DOHH2 (cell line): ENCODE results near the gene TLK1.

ENCODE experiments used
- H3F3A ChIP-seq: fragments of 200-600 bp; sonication (generic), shearing (Covaris generic); 2 replicates; pipeline ENCODE4 v1.6.0; 2016; ENCODE audit warnings: antibody characterized with exemption, mild to moderate bottlenecking; ENCODE audit not compliant: control insufficient read depth, insufficient read depth
- H3K27ac ChIP-seq: fragments of 200-600 bp; sonication (generic); 2 replicates; pipeline ENCODE4 v1.5.1; 2014; ENCODE audit warnings: low read depth, mild to moderate bottlenecking, low read length, moderate library complexity
- H3K27me3 ChIP-seq: fragments of 200-600 bp; sonication (generic); 2 replicates; pipeline ENCODE4 v1.6.1; 2014; ENCODE audit warnings: mild to moderate bottlenecking, low read length, mixed read lengths; ENCODE audit not compliant: control insufficient read depth
- H3K36me3 ChIP-seq: fragments of 200-600 bp; sonication (generic); 2 replicates; pipeline ENCODE4 v1.6.1; 2014; ENCODE audit warnings: mild to moderate bottlenecking, low read length, moderate library complexity, mixed read lengths; ENCODE audit not compliant: control insufficient read depth
- H3K4me1 ChIP-seq: fragments of 200-600 bp; sonication (generic); 2 replicates; pipeline ENCODE4 v1.6.1; 2014; ENCODE audit warnings: mild to moderate bottlenecking, low read length, mixed read lengths; ENCODE audit not compliant: control insufficient read depth
- H3K4me2 ChIP-seq: fragments of 200-600 bp; sonication (generic); 2 replicates; pipeline ENCODE4 v1.6.0; 2014; ENCODE audit warnings: mild to moderate bottlenecking, low read length, moderate library complexity
- H3K4me3 ChIP-seq: fragments of 200-600 bp; sonication (generic); 2 replicates; pipeline ENCODE4 v1.5.1; 2014; ENCODE audit warnings: mild to moderate bottlenecking, low read length, mixed read lengths
- H3K79me2 ChIP-seq: fragments of 200-600 bp; sonication (generic); 2 replicates; pipeline ENCODE4 v1.6.1; 2014; ENCODE audit warnings: mild to moderate bottlenecking, low read length, mixed read lengths; ENCODE audit not compliant: control insufficient read depth
- H3K9me2 ChIP-seq: fragments of 200-600 bp; sonication (generic); replicated peaks from 2 replicates; pipeline ENCODE4 v1.6.1; 2014; ENCODE audit warnings: mild to moderate bottlenecking, low read length, mixed read lengths; ENCODE audit not compliant: control insufficient read depth
- H3K9me3 ChIP-seq: fragments of 200-600 bp; sonication (generic); 2 replicates; pipeline ENCODE4 v1.6.1; 2014; ENCODE audit warnings: antibody characterized with exemption, low read length, mixed read lengths; ENCODE audit not compliant: control insufficient read depth, insufficient read depth
- H4K20me1 ChIP-seq: fragments of 200-600 bp; sonication (generic); 2 replicates; pipeline ENCODE4 v1.6.0; 2014; ENCODE audit warnings: low read depth, mild to moderate bottlenecking, antibody characterized with exemption, low read length, moderate library complexity; ENCODE audit not compliant: control insufficient read depth, insufficient read depth
- EZH2phosphoT487 ChIP-seq: fragments of 200-600 bp; sonication (generic); IDR thresholded peaks from 2 replicates; pipeline ENCODE4 v1.6.1; 2017; ENCODE audit warnings: borderline replicate concordance, mild to moderate bottlenecking, antibody characterized with exemption, low read length, moderate library complexity, mixed read lengths
- TF ChIP-seq, protein P1 (sequence below): fragments of 200-600 bp; sonication (generic); IDR thresholded peaks from one replicate; pipeline ENCODE4 v1.5.1; 2014; ENCODE audit warnings: antibody characterized with exemption, mild to moderate bottlenecking, low read depth, low read length; ENCODE audit not compliant: poor library complexity, severe bottlenecking

The TLK1 gene

DNA sequence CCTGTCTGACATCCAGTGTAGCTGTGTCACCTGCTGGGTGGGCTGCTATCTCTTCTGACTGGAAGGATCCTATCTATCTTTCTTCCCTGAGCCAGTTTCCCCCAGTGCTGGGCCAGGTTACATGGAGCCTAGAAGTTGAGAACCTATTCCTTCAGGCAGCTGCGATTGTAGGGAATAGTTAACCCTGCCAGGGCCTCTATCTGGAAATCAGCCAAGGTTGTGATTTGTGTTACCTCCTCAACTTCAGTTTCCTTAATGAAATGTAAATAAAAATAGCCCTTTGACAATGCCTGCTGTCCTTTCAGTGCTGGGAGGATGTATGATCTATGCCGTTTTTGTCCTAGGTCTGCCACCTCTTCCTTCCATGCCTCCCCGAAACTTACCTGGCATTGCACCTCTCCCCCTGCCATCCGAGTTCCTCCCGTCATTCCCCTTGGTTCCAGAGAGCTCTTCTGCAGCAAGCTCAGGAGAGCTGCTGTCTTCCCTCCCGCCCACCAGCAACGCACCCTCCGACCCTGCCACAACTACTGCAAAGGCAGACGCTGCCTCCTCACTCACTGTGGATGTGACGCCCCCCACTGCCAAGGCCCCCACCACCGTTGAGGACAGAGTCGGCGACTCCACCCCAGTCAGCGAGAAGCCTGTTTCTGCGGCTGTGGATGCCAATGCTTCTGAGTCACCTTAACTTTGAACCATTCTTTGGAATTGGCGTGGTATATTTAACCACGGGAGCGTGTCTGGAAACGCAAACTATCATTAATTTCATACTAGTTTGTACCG is 195.1 kb downstream of the TLK1 start:
- TF ChIP-seq EZH2phosphoT487 = no peak
- TF ChIP-seq, protein P1, sequence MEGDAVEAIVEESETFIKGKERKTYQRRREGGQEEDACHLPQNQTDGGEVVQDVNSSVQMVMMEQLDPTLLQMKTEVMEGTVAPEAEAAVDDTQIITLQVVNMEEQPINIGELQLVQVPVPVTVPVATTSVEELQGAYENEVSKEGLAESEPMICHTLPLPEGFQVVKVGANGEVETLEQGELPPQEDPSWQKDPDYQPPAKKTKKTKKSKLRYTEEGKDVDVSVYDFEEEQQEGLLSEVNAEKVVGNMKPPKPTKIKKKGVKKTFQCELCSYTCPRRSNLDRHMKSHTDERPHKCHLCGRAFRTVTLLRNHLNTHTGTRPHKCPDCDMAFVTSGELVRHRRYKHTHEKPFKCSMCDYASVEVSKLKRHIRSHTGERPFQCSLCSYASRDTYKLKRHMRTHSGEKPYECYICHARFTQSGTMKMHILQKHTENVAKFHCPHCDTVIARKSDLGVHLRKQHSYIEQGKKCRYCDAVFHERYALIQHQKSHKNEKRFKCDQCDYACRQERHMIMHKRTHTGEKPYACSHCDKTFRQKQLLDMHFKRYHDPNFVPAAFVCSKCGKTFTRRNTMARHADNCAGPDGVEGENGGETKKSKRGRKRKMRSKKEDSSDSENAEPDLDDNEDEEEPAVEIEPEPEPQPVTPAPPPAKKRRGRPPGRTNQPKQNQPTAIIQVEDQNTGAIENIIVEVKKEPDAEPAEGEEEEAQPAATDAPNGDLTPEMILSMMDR = no peak
- H3K9me2 ChIP-seq = no peaks in the 10 kb centered on the region
- H4K20me1 ChIP-seq = no peaks in the 10 kb centered on the region
- H3K79me2 ChIP-seq = no peaks in the 10 kb centered on the region
- H3K4me3 ChIP-seq = no peak overlapping the region
- no peak overlapping the region for H3K27ac ChIP-seq
- 0 out of 2 replicates have a peak, but pooled peaks cover 4% of the 10 kb centered on the region for H3F3A ChIP-seq
- no peaks in the 10 kb centered on the region for H3K27me3 ChIP-seq
- H3K9me3 ChIP-seq = no peaks in the 10 kb centered on the region
- no peaks in the 10 kb centered on the region for H3K4me1 ChIP-seq
- H3K36me3 ChIP-seq = peaks cover 72% of the 10 kb centered on the region
- no peak overlapping the region for H3K4me2 ChIP-seq

DNA sequence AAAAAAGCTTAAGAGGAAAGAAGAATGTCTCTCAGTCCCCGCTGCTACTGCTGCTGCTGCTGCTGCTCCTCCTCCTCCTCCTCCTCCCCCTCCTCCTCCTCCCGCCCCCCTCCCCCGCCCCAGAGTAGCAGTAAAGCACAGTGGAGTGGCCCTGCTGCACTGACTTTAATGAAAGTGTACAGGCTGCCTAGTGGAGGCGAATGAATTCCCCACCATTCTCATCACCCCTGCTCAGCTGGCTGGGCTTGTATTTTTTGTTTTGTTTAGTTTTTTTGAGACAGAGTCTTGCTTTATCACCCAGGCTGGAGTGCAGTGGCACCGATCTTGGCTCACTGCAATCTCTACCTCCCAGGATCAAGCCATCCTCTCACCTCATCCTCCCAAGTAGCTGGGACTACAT is 197.3 kb downstream of the TLK1 start:
- Histone ChIP-seq H3F3A (0 out of 2 replicates have a peak, but pooled peaks cover 4% of the 10 kb centered on the region), H3K4me3 (no peak overlapping the region), H3K36me3 (peaks cover 80% of the 10 kb centered on the region), H4K20me1 (no peaks in the 10 kb centered on the region), H3K79me2 (no peaks in the 10 kb centered on the region), H3K27me3 (no peaks in the 10 kb centered on the region), H3K4me1 (no peaks in the 10 kb centered on the region), H3K27ac (no peak overlapping the region), H3K9me2 (no peaks in the 10 kb centered on the region), H3K9me3 (no peaks in the 10 kb centered on the region), H3K4me2 (no peak overlapping the region)
- TF ChIP-seq, protein P1 = no peak
- no peak for TF ChIP-seq EZH2phosphoT487

- H3K36me3 ChIP-seq = peaks cover 87% of the 10 kb centered on the region
- H4K20me1 ChIP-seq = no peaks in the 10 kb centered on the region
- peaks cover 16% of the 10 kb centered on the region for H3K4me1 ChIP-seq
- peaks cover 9% of the 10 kb centered on the region for H3F3A ChIP-seq
- H3K4me3 ChIP-seq = no peak overlapping the region
- H3K79me2 ChIP-seq = peaks cover 5% of the 10 kb centered on the region
- no peaks in the 10 kb centered on the region for H3K27me3 ChIP-seq
- TF ChIP-seq, protein P1 = no peak
- TF ChIP-seq EZH2phosphoT487 = no peak
- no peaks in the 10 kb centered on the region for H3K9me3 ChIP-seq
- H3K27ac ChIP-seq = no peak overlapping the region
- H3K9me2 ChIP-seq = no peaks in the 10 kb centered on the region
- no peak overlapping the region for H3K4me2 ChIP-seq
These were observed 206.8 kb downstream of the TLK1 start for GRCh38 chr2:170953941-170954340.
